GM12875 (cell line): ENCODE measurements around the gene NXNL2.

ENCODE experiments used
- H3K4me3 ChIP-seq: one replicate; pipeline ENCODE4 v1.5.1; 2011; ENCODE audit warnings: low read depth, low read length, control low read depth
- TF ChIP-seq, protein P1 (sequence below): IDR thresholded peaks from 2 replicates; pipeline ENCODE4 v1.5.1; 2011; ENCODE audit warnings: low read depth, mild to moderate bottlenecking, control low read depth, inconsistent platforms, low read length, moderate library complexity, borderline replicate concordance; ENCODE audit not compliant: insufficient read depth

The NXNL2 gene

DNA sequence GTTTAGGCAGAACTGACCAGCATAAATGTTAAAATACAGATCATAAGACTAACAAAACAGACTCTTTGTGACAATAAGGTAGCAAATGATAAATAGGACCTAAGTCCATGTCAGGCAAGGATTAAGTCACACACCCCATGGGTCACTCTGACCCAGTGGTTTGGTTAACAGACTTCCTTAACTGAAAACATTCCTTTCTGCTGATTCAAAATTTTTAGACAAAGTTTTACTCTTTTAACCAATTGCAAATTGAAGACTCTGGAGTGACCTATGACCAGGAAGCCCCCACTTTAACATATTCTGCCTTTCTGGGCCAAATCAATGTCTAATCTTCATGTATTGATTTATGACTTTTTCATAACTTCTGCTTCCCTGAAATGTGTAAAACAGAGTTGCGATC, 4.9 kb upstream of the NXNL2 start:
- TF ChIP-seq, protein P1, sequence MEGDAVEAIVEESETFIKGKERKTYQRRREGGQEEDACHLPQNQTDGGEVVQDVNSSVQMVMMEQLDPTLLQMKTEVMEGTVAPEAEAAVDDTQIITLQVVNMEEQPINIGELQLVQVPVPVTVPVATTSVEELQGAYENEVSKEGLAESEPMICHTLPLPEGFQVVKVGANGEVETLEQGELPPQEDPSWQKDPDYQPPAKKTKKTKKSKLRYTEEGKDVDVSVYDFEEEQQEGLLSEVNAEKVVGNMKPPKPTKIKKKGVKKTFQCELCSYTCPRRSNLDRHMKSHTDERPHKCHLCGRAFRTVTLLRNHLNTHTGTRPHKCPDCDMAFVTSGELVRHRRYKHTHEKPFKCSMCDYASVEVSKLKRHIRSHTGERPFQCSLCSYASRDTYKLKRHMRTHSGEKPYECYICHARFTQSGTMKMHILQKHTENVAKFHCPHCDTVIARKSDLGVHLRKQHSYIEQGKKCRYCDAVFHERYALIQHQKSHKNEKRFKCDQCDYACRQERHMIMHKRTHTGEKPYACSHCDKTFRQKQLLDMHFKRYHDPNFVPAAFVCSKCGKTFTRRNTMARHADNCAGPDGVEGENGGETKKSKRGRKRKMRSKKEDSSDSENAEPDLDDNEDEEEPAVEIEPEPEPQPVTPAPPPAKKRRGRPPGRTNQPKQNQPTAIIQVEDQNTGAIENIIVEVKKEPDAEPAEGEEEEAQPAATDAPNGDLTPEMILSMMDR: no peak
- H3K4me3 ChIP-seq: no peak overlapping the region

DNA sequence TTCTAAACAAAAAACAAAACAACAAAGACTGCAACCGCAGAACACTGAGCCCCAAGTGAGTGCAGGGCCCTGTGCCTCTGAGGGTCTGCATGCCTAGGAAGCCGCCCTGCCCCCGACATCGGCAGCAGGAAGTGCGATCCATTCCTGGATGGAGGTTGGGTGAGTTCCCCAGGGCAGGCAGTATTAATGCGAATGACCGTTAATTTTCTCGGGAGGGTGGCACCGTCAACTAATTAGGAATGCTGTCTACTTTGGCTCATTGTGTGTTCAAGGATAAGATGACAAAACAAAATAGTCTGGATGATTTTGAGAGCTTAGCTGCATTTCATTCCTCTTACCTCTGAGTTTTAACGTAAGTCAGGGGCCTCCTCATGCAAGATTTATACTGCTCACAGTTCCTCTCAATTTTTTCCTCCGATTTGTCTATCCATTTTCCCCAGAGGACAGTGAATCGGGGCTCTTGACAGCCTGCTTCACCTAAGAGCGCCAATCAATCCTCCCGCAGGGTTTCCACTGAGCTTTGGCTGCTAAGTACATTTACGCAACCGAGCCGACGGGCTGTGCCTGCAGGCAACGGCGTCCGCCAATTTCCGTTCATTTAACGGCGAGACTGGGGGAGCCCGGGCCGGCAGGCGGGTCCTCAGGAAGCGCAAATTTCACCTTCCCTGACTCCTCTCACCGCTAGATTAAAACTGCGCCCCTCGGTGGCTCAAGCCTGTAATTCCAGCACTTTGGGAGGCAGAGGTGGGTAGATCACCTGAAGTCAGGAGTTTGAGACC, 2.9 kb upstream of the NXNL2 start:
- no peak overlapping the region for H3K4me3 ChIP-seq
- TF ChIP-seq, protein P1: no peak

DNA sequence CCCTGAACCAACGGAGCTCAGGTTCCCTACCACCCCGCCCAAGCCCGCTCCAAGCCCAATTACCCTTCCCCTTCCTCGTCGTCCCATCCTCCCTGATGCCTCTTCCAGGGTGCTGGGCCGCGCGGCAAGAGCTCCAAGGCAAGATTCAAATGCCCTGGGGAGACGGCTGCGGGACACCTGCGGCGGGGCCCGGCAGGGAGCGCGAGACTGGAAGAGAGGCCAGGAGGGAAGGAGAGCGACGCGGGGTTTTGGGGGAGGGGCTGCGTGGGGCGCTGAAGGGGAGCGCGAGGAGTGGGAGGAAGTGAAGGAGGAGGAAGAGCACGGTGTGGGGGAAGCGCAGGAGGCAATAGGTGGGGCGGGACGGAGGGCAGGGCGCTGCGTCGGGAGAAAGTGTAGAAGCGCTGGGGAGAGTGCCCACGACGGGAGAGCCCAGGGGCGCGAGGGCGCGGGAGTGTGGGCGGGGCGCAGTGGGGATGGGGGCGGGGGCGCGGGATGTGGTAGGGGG, 975 bp upstream of the NXNL2 start:
- no peak overlapping the region for H3K4me3 ChIP-seq

DNA sequence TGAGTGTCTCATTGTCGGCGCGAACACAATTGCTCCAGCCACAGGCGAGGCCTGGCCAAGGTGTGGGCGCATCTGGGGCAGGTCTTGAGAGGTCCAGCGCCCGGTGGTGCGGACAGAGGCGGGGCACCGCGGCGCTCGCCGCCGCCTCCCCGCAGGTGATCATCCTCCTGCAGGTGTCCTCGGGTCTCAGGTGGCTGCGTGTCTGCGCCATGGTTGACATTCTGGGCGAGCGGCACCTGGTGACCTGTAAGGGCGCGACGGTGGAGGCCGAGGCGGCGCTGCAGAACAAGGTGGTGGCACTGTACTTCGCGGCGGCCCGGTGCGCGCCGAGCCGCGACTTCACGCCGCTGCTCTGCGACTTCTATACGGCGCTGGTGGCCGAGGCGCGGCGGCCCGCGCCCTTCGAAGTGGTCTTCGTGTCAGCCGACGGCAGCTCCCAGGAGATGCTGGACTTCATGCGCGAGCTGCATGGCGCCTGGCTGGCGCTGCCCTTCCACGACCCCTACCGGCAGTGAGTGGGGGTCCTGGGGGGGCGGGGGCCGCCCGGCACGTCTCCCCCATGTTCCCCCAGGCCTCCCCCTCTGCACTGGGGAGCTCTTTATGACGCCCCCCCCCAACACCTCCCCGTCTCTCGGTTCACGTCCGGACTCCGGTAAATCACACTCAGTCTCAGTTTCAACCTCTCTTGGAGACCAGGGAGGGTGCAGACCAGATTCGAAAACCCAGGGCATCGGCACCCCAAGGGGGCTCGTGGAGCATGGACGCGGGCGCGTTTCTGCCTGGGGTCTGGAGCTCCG, 446 bp downstream of the NXNL2 start:
- no peak overlapping the region for H3K4me3 ChIP-seq

More for the DNA sequence above, 975 bp upstream of the NXNL2 start:
- TF ChIP-seq, protein P1: no peak

DNA sequence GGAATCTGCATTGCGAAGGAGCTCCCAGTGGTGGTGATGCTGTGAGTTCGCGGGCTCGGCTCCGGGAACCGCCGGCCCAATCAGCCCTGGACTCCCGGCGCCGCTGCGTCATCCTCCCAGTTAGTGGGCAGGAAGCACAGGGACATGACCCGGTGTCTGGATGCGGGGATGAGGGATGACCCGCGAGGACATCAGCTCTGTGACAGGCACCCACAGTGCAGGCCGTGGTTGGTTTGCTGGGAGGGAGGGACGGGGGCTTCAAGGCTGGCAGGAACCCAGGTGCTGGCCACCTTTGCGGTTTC, 996 bp downstream of the NXNL2 start:
- TF ChIP-seq, protein P1: no peak

More for the DNA sequence above, 446 bp downstream of the NXNL2 start:
- TF ChIP-seq, protein P1: no peak

DNA sequence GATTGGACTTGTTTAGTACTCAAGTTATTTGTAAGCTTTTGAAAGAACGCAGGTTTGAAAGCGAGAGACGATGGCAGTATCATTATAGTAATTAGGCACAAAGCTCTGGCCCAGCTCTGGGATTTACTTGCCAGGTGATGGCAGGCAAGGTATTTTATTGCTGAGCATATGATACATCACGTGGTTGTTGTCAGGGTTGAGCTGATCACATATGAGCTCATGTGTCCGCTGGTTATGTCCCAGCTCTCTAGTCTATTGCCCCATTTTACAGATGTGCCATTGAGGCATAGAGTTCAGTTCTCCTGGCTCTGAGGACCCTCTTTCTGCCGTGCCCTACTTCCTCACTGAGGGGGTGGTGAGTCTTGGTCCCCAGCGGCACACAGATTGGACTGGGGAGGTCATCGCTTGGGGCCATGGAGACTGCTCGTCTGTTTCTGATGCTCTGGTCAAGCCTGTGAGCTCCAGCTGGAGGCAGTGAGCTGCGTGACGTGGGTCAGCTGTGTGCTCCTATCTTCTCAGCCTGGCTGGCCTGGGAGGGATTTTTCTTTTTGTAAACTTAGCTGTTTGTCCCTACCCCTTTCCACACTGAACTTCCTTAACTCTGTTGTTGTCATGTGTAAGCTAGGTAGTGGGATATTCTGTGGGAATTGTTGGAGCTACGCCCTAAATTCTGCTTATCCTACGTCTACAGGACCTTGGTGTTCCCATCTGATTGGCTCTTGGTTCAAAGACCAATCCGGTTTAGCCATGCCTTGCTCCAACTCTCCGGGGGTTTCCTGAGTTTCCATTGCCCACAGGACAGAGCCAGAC, 2.2 kb downstream of the NXNL2 start:
- TF ChIP-seq, protein P1: no peak
- no peak overlapping the region for H3K4me3 ChIP-seq

More for the DNA sequence above, 996 bp downstream of the NXNL2 start:
- H3K4me3 ChIP-seq: no peak overlapping the region
